Activated T-helper 9 cell treated with anti-CD3 and anti-CD28 coated beads, Interleukin-2, amount 50 U/mL, for 16 hours (primary cell): ENCODE results near the gene TEX261.

Source experiments
- DNase-seq: peaks from one replicate; pipeline ENCODE4 v3.0.0-alpha.2; 2020; ENCODE audit warnings: low read depth

TEX261 gene

GRCh38 chr2:70981866-70982810 lies 12.5 kb downstream of the TEX261 start:
- DNase-seq = no peak

- DNase-seq = no peak
These were observed 13.3 kb downstream of the TEX261 start for GRCh38 chr2:70981421-70981820.

GRCh38 chr2:70979626-70980025 lies 15.0 kb downstream of the TEX261 start:
- no peak for DNase-seq

GRCh38 chr2:70979180-70979488 lies 15.5 kb downstream of the TEX261 start:
- DNase-seq = no peak

GRCh38 chr2:70978341-70979179 lies 16.1 kb downstream of the TEX261 start, which contains the start of gene ANKRD53:
Gene ANKRD53, plus strand, starts transcription at chr2:70978630. Its CDS starts 16 bp downstream, at chr2:70978646.
- no peak for DNase-seq

- DNase-seq = no peak
These were observed 17.0 kb downstream of the TEX261 start for GRCh38 chr2:70977605-70978205.

- no peak for DNase-seq
These were observed 19.4 kb downstream of the TEX261 start for GRCh38 chr2:70975237-70975636.

- DNase-seq = no peak
These were observed 20.1 kb downstream of the TEX261 start for GRCh38 chr2:70974592-70974991.

- DNase-seq = no peak
These were observed 27.5 kb downstream of the TEX261 start for GRCh38 chr2:70967189-70967588.

GRCh38 chr2:70966681-70967080 lies 28.0 kb downstream of the TEX261 start:
- no peak for DNase-seq

GRCh38 chr2:70965506-70965905 lies 29.2 kb downstream of the TEX261 start:
- DNase-seq = no peak

- DNase-seq = peak; percentile 74
These were observed 29.9 kb downstream of the TEX261 start for GRCh38 chr2:70964596-70965386.

GRCh38 chr2:70964133-70964532 lies 30.5 kb downstream of the TEX261 start:
- no peak for DNase-seq

GRCh38 chr2:70962885-70963878 lies 31.5 kb downstream of the TEX261 start:
- DNase-seq = no peak

- DNase-seq = no peak
These were observed 32.3 kb downstream of the TEX261 start for GRCh38 chr2:70962211-70962884.

GRCh38 chr2:70961648-70961994 lies 33.1 kb downstream of the TEX261 start:
- no peak for DNase-seq

- DNase-seq = no peak
These were observed 33.6 kb downstream of the TEX261 start for GRCh38 chr2:70960833-70961647.

- DNase-seq = no peak
These were observed 34.5 kb downstream of the TEX261 start for GRCh38 chr2:70959851-70960832.
